NCI-H2196 treated with DMSO at 0.1 percent for 48 hours (cell line): ENCODE measurements around the gene DIAPH3.

Experiments
- DNase-seq: peaks from one replicate; lab custom pipeline; 2025; ENCODE audit not compliant: unreplicated experiment; lab: John Stamatoyannopoulos, UW

The DIAPH3 gene

GRCh38 chr13:59738921-59739320, 424.8 kb downstream of the DIAPH3 start:
- no peak for DNase-seq

- DNase-seq, result no peak
These were observed 429.3 kb downstream of the DIAPH3 start for GRCh38 chr13:59734393-59734792.

DNA sequence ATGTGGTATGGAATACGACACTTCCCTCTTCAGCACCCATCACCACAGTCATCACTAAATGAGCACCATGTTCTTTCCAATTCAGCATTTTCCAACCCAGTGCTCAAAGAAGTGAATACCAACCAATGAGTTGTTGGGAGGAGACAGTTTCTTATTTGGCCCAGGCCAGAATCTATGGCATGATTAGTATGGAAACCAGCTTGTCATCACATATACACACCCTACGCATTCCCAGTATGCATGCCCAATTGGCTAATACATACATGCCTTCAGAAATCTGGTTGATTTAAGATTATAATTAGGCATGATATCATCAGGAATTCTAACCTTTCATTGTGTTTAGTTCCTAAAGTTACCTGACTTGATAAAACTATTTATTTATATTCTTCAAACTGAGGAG, 430.0 kb downstream of the DIAPH3 start:
- DNase-seq, result no peak

GRCh38 chr13:59730026-59730425, 433.7 kb downstream of the DIAPH3 start:
- DNase-seq, result no peak

DNA sequence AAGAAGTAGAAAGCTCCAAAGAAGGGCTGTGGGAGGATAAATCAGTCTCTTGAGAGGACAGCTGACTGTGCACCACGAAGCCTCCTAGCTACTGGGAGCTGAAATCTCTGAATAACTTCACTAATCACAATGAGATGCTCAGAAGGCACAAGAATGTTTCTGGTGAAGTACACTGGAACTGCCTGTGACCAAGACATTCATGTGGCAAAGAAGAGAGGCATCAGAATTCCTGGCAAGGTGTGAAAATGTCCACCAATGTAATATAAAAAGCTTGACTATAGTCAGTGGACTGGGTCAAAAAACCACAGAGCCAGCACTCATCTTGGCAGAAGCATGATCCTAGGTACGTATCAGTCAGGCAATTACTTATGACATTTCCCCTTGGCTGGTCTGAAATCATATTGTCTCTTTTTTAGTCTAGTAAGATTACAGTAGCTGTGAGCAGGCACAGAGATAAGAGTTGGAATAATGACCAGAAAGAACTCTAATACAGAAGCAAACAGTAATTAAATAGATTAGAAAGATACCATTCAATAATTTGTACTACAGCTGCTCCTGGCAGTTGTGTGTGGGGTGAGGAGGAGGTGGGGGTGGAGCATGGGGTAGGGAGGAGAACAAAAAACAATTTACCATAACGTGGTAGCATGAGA, 434.7 kb downstream of the DIAPH3 start:
- no peak for DNase-seq

- DNase-seq, result no peak
These were observed 441.5 kb downstream of the DIAPH3 start for GRCh38 chr13:59721926-59722910.

GRCh38 chr13:59715611-59716010, 448.1 kb downstream of the DIAPH3 start:
- DNase-seq, result no peak

- no peak for DNase-seq
These were observed 452.6 kb downstream of the DIAPH3 start for GRCh38 chr13:59710996-59711701.

- no peak for DNase-seq
These were observed 453.3 kb downstream of the DIAPH3 start for GRCh38 chr13:59710416-59710815.

DNA sequence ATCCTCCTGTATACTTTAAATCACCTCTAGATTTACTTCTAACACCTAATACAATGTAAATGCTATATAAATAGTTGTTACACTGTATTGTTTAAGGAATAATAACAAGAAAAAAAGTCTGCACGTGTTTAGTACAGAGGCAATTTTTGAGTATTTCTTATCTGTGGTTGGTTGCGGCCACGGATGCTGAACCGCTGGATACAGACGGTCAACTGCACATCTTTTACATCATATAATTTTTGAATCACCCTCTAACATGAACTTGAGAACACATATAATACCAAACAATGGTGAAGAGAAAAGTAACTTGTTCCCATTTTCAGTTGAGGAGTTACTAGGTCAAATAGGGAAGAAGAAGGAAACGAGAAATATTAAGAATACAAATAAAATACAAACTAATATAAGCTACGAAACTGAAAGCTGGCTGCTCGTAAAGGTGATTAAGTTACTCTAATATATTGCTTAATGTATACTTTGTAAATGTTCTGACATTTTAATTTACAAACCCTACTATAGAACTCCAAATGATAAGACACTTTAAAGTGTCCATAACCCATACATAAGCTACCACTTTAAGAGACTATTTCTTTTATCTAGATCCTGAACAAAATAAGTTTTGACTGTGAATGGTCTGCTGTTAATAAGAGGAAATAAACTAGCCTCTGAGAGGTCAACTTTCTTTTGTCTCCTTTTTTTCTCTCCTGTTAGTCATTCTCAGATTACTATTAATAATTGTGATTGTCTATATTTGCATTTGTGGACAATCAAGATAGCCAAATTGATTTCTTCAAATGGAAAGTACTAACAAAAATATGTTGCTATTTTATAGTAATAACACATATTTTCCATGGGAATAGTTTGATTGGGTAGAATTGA, 457.4 kb downstream of the DIAPH3 start:
- DNase-seq, result no peak

- DNase-seq, result no peak
These were observed 461.5 kb downstream of the DIAPH3 start for GRCh38 chr13:59702269-59702668.

- no peak for DNase-seq
These were observed 462.5 kb downstream of the DIAPH3 start for GRCh38 chr13:59701261-59701660.

DNA sequence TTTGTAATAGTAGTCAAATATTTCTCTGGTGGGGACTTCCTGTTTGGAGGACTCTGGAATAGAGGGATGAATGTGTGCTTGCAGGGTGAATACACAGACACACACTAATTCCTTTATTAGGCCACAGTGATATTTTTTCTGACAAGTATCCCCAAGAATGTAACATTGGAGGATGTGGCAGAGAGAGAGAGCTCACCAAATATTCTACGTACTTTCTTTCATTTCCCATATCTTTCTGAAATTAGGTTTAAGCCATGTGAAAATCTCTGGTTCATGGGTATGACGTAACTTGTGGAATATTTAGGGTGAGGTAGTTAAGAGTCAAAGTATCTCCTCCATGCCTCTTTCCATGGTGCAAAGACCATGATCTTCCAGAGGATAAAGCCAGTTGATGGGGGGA, 463.4 kb downstream of the DIAPH3 start:
- no peak for DNase-seq

DNA sequence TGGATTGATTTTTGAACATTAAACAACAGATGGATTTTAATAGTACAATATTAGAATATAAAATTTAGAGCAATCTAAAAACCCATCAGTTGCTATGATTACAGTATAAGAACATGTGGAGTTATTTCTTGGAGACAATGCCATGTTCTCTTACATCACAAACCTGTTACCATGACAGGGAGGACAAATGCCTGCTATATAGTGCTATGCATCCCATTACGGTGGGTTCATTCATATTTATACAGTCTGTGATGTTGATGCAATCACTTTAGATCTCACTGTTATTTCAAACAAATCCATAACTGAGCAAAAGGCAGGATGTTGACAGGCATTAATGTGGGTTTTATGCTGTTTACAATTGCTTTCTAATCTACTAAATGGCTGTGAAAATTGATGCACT, 467.5 kb downstream of the DIAPH3 start:
- DNase-seq, result no peak

DNA sequence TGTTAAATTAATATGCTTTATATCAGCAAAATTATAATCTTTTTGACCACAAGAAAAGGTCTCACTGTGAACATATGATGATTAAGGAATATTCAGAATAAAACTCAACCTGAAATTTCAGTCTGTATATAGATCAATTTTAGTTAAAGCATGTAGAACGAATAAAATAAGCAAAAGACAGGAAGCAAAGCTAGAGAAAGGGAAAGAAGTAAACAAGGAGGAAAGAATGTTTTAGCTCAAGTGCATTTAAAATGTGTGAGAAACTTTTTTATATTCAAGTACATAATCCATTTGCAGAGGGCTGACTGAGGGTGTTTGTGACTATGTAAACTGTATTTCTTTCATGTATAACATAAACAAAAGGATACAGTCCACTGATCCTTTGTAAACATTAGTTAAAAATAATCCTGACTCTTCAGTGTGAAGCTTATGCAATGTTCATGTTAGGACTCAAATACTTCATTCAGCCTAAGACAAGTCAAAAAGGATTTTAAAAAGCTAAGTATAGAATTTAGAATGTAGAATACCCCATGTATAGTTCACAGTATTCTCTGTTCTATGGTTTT, 472.1 kb downstream of the DIAPH3 start:
- no peak for DNase-seq

DNA sequence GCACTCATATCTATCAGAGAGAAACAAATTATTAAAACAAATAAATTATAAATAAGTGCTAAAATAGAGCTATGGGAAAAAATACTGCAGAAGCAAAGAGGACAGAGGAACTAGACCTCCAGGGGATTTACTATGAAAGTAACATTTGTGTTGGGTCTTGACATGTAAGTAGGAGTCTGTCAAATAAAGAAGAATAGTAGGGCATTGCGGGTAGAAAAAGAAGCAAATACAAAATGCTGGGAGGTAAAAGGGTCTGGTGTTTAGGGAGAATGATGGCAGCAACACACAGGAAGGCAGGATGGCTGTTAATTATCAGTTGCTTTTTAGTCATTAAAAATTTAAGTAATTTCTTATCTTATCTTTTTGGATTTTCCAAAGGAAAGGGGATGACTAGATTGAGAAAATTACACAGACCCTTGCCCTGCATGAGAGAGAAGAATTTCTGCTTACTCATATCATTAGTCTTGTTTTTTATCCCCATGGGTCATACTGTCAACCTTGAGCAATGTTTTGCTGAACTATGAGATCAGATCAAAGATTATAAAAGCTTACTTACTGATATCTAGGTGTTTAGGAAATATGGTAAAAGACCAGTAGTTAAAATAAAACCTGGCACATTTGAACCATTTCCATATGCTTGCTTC, 472.7 kb downstream of the DIAPH3 start:
- no peak for DNase-seq

- DNase-seq, result no peak
These were observed 474.7 kb downstream of the DIAPH3 start for GRCh38 chr13:59689057-59689456.

DNA sequence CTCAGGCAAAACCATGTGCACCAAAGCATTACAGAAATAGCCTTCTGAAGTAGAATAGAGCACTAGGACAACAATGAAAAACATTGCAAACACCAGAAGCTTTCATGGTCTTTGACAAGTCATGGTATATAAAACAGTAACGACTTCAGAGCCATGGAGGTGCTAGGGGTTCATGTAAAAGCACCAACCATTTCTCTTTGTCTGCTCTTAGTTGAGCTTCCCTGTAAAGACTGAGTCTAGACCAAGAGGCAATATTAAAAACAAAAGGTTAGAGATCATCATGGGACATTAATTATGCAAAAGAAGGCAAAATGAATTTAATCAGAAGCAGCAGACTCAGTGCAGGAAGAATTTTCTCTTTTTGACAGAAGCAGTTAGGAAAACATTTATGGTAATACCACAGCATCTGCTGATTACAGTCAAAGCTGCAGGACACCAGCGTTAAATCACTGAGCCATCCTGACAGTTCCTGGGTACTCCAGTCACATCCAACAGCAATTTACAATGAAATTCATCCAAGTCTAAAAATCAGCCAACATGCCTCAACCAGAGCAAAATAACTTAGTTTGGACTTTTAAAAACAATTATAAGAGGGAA, 476.8 kb downstream of the DIAPH3 start:
- DNase-seq, result no peak

DNA sequence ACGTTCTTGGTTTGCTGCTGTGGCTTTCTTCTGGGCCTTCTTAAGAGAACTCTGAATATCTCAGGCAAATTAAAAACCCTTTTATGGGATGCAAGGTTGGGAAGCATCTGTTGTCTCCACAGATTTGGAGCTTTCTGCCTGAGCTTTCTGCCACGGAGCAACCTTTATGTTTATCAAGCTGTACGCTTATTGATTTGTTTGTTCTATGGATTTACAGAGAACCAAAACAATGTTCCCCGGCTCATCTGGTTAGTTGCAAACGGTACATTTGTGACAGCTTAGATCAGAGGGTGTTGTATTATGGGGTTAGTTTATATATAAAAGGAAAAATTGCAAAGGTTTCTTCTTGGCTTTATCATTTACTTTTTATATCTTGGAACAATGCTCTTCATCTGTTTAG, 479.6 kb downstream of the DIAPH3 start:
- no peak for DNase-seq
